Transverse colon (tissue), 4 donors: ENCODE data around the gene NAP1L4. TPM values are rescaled to one million over a fixed set of nuclear protein-coding genes. Genes with fewer than 3 reads are reported as not detected.

Experiments
- DNase-seq: peaks from one replicate; pipeline ENCODE4 v3.0.0-alpha.2; 2019
- H3K27ac ChIP-seq, 4 donors: fragments of 200-600 bp; sonication (generic); 2 replicates each; pipeline ENCODE4 v1.5.1; 2016 to 2018; ENCODE audit warnings: inconsistent platforms in 4 of 4
- H3K27me3 ChIP-seq: fragments of 200-600 bp; sonication (generic); 2 replicates; pipeline ENCODE4 v1.5.1; 2017; ENCODE audit warnings: inconsistent platforms
- H3K36me3 ChIP-seq, 4 donors: fragments of 200-600 bp; sonication (generic); 2 replicates each; pipeline ENCODE4 v1.5.1; 2017 to 2019; ENCODE audit warnings: inconsistent platforms in 4 of 4
- H3K4me1 ChIP-seq, 4 donors: fragments of 200-600 bp; sonication (generic); 2 replicates each; pipeline ENCODE4 v1.5.1; 2017 to 2020; ENCODE audit warnings: inconsistent platforms in 4 of 4
- H3K4me3 ChIP-seq, 4 donors: fragments of 200-600 bp; sonication (generic); 1 replicate in 1 of 4; 2 replicates in 3 of 4; pipeline versions ENCODE4 v1.5.1 to v1.6.1; 2017 to 2019; ENCODE audit warnings: inconsistent platforms in 4 of 4
- H3K9me3 ChIP-seq, 2 donors: fragments of 200-600 bp; sonication (generic); 2 replicates each; pipeline ENCODE4 v1.5.1; 2017 to 2019; ENCODE audit warnings: inconsistent platforms in 2 of 2
- EP300 ChIP-seq: sonication (generic); formaldehyde crosslinking; IDR thresholded peaks from one replicate; pipeline ENCODE4 v1.6.1; 2017; ENCODE audit warnings: antibody characterized with exemption, low read depth
- POLR2A ChIP-seq: fragments of 450-650 bp; IDR thresholded peaks from one replicate; pipeline ENCODE4 v1.6.1; 2016; ENCODE audit warnings: antibody characterized with exemption, mild to moderate bottlenecking, moderate library complexity
- POLR2AphosphoS5 ChIP-seq, 3 donors: sonication (generic); formaldehyde crosslinking; IDR thresholded peaks; one replicate each; pipeline ENCODE4 v1.6.1; 2016; ENCODE audit warnings: antibody characterized with exemption in 3 of 3
- WGBS, 2 donors: methylation state at CpG; one replicate each; pipeline ENCODE4 v1.1.5; 2018; ENCODE audit warnings: low coverage in 1 of 2; 5-methylcytosine and 5-hydroxymethylcytosine counted together
- in situ Hi-C, 4 donors: fragments of 200-750 bp; cut with MboI; loops; one replicate each; pipeline versions ENCODE4 v1.15.0 to v1.15.1; 2017; ENCODE audit warnings: low sequenced_read_pairs in 3 of 4, low pct_ligation_motif_present in 1 of 4, low pct_unique_long_range_greater_than_20kb in 1 of 4
- intact Hi-C: fragments of 100-400 bp; cut with DNase I; formaldehyde crosslinking; loops from one replicate; pipeline ENCODE4 v1.15.1; 2023; ENCODE audit warnings: low total_unique reads
- total RNA-seq, 4 donors: library from RNA; depleted of rRNA; stranded (reverse); fragments of >200 nt; gene quantifications; one replicate each; pipeline ENCODE4 v1.1.0, GENCODE V29; 2016
- TF ChIP-seq, protein P1 (sequence below), 5 experiments: fragments of 200-600 bp in 3 of 5; fragments of 450-650 bp in 2 of 5; sonication (generic) in 3 of 5; IDR thresholded peaks; 1 replicate in 2 of 5; 2 replicates in 3 of 5; pipeline ENCODE4 v1.5.1; 2016 to 2017; ENCODE audit warnings: antibody characterized with exemption in 5 of 5, inconsistent platforms in 3 of 5, mild to moderate bottlenecking in 2 of 5, moderate library complexity in 1 of 5

The NAP1L4 gene
- total RNA-seq, 4 donors from 2014 or later = 63.6 to 140 (median 111) TPM

GRCh38 chr11:3022300-3022967, 30.3 kb upstream of the NAP1L4 start:
- no peak for DNase-seq
- in situ Hi-C loops = loop anchor here in 1 of 4 donors (10.0 kb wide), 1 partner anchor 48 kb away; no protein-coding TSS in a partner anchor
- Histone ChIP-seq H3K9me3 (no peaks in the 10 kb centered on the region), H3K27ac (no peak overlapping the region), H3K4me3 (no peak overlapping the region), H3K27me3 (no peaks in the 10 kb centered on the region), H3K36me3 (peaks cover 0 to 43% (median 23%) of the 10 kb centered on the region in 4 donors), H3K4me1 (peaks cover 0 to 15% (median 5%) of the 10 kb centered on the region in 4 donors)
- 82 to 94% methylated on average over 11 to 14 of the region's 14 CpGs for WGBS, 2 donors
- TF ChIP-seq, protein P1, sequence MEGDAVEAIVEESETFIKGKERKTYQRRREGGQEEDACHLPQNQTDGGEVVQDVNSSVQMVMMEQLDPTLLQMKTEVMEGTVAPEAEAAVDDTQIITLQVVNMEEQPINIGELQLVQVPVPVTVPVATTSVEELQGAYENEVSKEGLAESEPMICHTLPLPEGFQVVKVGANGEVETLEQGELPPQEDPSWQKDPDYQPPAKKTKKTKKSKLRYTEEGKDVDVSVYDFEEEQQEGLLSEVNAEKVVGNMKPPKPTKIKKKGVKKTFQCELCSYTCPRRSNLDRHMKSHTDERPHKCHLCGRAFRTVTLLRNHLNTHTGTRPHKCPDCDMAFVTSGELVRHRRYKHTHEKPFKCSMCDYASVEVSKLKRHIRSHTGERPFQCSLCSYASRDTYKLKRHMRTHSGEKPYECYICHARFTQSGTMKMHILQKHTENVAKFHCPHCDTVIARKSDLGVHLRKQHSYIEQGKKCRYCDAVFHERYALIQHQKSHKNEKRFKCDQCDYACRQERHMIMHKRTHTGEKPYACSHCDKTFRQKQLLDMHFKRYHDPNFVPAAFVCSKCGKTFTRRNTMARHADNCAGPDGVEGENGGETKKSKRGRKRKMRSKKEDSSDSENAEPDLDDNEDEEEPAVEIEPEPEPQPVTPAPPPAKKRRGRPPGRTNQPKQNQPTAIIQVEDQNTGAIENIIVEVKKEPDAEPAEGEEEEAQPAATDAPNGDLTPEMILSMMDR (IDR thresholded peaks at IDR 0.05) = no peak
- intact Hi-C loops = no loop called here

GRCh38 chr11:3021125-3021524, 29.0 kb upstream of the NAP1L4 start:
- in situ Hi-C loops (loop anchor here in 1 of 4 donors (10.0 kb wide), 1 partner anchor 46 kb away; no protein-coding TSS in a partner anchor), intact Hi-C loops (no loop called here)
- DNase-seq = peak; percentile 61
- TF ChIP-seq, protein P1 (IDR thresholded peaks at IDR 0.05) = peak; percentile 35 to 70 (median 61)
- TF ChIP-seq EP300 (no peak), POLR2A (no peak), POLR2AphosphoS5 (IDR thresholded peaks at IDR 0.05) (no peak)
- Histone ChIP-seq H3K4me3 (no peak overlapping the region), H3K9me3 (no peaks in the 10 kb centered on the region), H3K36me3 (peaks cover 0 to 46% (median 21%) of the 10 kb centered on the region in 4 donors), H3K27me3 (no peaks in the 10 kb centered on the region), H3K4me1 (peaks cover 0 to 15% (median 5%) of the 10 kb centered on the region in 4 donors), H3K27ac (no peak overlapping the region)
- WGBS, 2 donors = 20 to 57% methylated on average over 1 to 4 of the region's 4 CpGs

GRCh38 chr11:3020011-3020410, 27.9 kb upstream of the NAP1L4 start:
- Histone ChIP-seq H3K27me3 (no peaks in the 10 kb centered on the region), H3K4me1 (peaks cover 0 to 15% (median 5%) of the 10 kb centered on the region in 4 donors), H3K36me3 (peaks cover 0 to 48% (median 23%) of the 10 kb centered on the region in 4 donors), H3K9me3 (no peaks in the 10 kb centered on the region), H3K27ac (no peak overlapping the region), H3K4me3 (no peak overlapping the region)
- intact Hi-C loops (no loop called here), in situ Hi-C loops (loop anchor here in 1 of 4 donors (10.0 kb wide), 1 partner anchor 45 kb away; no protein-coding TSS in a partner anchor)
- no peak for DNase-seq
- 94% methylated on average over 11 of the region's 12 CpGs; no CpG with 5 or more reads in 1 of the 2 donors for WGBS, 2 donors
- TF ChIP-seq, protein P1 (IDR thresholded peaks at IDR 0.05) = no peak
- TF ChIP-seq EP300 = no peak
- TF ChIP-seq POLR2A = no peak
- no peak for TF ChIP-seq POLR2AphosphoS5 (IDR thresholded peaks at IDR 0.05)

DNA sequence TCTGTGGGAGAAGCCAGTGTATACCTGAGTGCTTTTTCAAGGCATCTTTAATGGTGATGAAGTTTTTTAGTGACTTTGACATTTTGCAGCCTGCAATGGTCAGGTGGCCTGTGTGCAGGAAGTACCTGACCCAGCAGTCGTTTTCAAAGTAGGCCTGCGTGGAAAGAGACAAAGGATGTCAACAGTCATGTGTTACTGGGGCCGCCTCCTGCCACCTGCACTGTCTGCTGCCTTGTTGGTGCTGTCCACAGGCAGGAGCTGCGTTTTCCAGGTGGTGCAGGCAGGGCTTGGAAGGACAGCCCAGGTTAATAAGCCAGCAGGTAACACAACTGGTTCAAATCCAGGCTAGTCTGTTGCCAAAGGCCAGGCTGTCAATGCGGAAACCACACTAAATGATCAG, 26.5 kb upstream of the NAP1L4 start:
- intact Hi-C loops = no loop called here
- TF ChIP-seq POLR2A (no peak), POLR2AphosphoS5 (IDR thresholded peaks at IDR 0.05) (no peak), EP300 (no peak)
- TF ChIP-seq, protein P1 (IDR thresholded peaks at IDR 0.05) = no peak
- H3K36me3 ChIP-seq = peaks cover 0 to 57% (median 24%) of the 10 kb centered on the region in 4 donors
- in situ Hi-C loops = no loop called here
- H3K27ac ChIP-seq = no peak overlapping the region
- peaks cover 0 to 15% (median 5%) of the 10 kb centered on the region in 4 donors for H3K4me1 ChIP-seq
- no peaks in the 10 kb centered on the region for H3K9me3 ChIP-seq
- 75% methylated on average over 5 of the region's 5 CpGs; no CpG with 5 or more reads in 1 of the 2 donors for WGBS, 2 donors
- H3K4me3 ChIP-seq = no peak overlapping the region
- DNase-seq = no peak
- no peaks in the 10 kb centered on the region for H3K27me3 ChIP-seq
